HG03571 (cell line): ENCODE data around the gene PDXK.
A peak's percentile ranks its signal among the peaks of the same experiment; 100 is the strongest.

ENCODE experiments used
- ATAC-seq: cut with Tn5 transposase; IDR thresholded peaks from one replicate; pipeline ENCODE4 v1.9.1; 2021; ENCODE audit not compliant: unreplicated experiment

Gene PDXK

GRCh38 chr21:43778469-43779335 lies 59.8 kb downstream of the PDXK start:
- ATAC-seq = no peak

DNA sequence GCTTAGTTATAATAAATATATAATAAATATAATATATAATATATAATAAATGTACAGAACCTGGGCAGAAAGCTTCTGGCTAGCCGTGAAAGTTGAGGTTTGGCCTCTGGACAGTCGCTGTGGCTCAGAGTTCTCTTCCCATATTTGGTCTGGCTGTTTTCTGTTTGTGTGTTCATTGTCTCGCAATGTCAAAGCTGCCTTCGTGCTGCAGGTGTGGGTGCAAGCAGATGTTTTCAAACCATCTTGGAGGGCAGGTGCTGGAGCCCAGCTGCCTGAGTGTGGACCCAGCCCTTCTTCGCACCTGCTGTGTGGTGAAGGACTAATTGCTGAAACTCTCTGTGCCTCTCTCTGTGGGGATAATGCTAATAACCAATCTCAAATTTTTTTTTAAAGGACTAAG lies 60.7 kb downstream of the PDXK start:
- ATAC-seq = no peak

- ATAC-seq = no peak
These were observed 62.9 kb downstream of the PDXK start for GRCh38 chr21:43781846-43782245.

DNA sequence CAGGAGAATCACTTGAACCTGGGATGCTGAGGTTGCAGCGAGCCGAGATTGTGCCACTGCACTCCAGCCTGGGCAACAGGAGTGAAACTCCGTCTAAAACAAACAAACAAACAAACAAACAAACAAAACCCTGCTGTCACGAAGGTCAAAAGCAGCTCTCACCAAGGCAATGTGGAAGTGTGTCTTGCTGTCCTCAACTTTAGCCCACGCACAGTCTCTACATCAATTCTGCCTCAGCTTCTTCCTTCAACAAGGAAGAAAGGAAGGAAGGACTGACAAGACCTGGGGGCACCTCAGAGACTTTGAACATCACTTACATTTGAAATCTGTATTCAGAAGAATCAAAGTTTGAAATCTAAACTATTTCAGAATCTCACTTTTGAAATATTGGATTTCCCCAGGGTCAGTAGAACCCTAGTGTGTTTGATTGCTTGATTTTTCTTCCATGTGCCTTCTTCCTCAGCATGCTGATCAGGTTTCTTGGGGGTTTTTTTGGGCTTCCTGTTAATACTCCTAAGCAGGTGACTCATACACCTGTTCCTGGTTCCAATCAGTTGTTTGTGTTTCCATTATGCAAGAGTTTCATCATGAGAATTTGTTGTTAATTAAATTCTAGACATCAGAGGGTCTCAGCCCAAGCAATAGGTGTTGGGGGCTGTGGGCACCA lies 63.6 kb downstream of the PDXK start:
- no peak for ATAC-seq

- no peak for ATAC-seq
These were observed 64.3 kb downstream of the PDXK start for GRCh38 chr21:43783098-43783700.

DNA sequence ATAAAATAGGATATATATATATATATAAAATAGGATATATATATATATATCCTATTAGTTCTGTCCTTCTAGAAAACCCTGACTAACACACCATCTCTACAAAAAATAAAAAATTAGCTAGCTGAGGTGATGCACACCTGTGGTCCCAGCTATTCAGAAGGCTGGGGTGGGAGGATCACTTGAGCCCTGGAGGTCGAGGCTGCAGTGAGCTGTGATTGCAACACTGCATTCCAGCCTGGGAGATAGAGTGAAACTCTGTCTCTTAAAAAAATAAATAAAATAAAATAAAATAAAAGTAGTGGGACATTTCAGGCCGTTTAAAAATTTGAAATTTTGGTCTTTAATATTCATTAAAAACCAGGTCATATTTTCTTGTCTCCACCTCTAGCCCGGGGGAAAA lies 66.2 kb downstream of the PDXK start:
- ATAC-seq = no peak

GRCh38 chr21:43786300-43786806 lies 67.4 kb downstream of the PDXK start:
- no peak for ATAC-seq

GRCh38 chr21:43786807-43787440 lies 68.0 kb downstream of the PDXK start:
- no peak for ATAC-seq

DNA sequence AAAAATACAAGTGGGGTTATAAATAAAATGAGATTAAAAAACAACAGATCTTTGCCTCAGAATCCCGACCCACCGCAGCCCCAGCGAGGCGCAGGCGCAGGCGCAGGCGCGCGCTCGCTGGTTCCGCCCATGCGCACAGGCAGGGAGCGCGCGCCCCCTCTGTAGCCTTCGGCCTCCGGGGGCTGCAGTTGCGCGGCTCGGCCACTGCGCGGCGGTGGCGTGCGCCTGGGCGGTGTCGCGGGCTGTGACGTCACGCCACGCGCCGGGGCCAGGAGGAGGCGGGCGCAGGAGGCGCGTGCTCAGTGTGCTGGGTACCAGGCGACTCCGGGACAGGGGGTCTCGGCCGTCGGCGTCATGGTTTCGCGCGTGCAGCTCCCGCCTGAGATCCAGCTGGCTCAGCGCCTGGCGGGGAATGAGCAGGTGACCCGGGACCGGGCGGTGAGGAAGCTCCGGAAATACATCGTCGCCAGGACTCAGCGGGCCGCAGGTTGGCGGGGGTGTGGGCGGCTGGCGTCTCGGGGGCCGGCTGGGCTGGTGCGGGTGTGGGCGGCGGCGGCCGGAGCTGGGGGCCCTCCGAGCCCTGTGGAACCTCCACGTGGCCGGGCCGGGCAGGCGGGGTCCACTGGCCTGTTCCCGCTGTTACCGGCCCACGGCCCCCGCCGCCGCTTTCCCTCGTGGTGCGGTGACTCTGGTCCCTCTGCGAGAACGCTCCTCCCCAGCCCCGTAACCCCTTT lies 70.5 kb downstream of the PDXK start, which contains the start of gene RRP1:
Gene RRP1 (plus strand): TSS at position 302 of the 734 bp plus-strand sequence. CDS start 53 bp downstream, at position 355.
- peak; percentile 77 for ATAC-seq

GRCh38 chr21:43790010-43790524 lies 71.1 kb downstream of the PDXK start:
- no peak for ATAC-seq

- ATAC-seq = no peak
These were observed 73.5 kb downstream of the PDXK start for GRCh38 chr21:43792406-43792805.

- ATAC-seq = no peak
These were observed 74.3 kb downstream of the PDXK start for GRCh38 chr21:43793243-43793642.

DNA sequence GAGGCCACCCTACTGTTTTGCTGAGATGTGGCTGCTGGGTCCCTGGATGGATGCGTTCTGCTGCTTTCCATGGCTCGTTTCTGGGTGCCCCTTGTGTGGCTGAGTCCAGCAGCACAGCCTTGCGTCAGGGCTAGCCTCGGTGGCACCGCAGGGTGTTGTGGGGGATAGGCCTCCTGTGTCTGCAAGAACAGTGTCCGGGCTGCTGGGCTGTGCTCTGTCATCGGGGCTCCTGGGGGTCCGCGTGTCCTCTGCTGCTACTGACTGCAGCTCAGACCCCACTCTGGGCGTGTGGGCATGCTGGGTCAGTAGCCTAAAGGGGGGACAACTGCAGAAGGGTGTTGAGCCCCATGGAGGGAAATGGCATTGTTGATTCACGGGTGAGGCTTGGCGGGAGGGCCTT lies 75.4 kb downstream of the PDXK start:
- ATAC-seq = no peak

DNA sequence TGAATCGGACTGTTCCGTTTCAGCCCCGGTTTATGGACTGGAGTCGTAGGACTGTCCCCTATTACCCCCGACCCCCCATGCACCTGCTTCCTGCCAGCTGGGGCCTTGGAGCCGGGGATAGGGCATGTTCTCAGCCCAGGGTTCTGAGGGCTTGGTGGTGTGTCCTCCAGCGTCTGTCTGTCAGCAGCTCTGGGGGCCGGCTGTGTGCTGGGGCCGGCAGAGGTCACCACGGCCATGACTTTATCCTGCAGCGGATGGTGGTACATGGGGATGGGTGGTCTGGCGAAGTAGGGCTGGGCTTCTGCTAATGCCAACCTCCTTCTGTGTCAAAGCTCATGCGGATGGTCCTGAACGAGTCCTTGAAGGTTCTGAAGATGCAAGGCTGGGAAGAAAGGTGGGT lies 75.9 kb downstream of the PDXK start:
- ATAC-seq = no peak

- no peak for ATAC-seq
These were observed 78.5 kb downstream of the PDXK start for GRCh38 chr21:43797415-43797814.

DNA sequence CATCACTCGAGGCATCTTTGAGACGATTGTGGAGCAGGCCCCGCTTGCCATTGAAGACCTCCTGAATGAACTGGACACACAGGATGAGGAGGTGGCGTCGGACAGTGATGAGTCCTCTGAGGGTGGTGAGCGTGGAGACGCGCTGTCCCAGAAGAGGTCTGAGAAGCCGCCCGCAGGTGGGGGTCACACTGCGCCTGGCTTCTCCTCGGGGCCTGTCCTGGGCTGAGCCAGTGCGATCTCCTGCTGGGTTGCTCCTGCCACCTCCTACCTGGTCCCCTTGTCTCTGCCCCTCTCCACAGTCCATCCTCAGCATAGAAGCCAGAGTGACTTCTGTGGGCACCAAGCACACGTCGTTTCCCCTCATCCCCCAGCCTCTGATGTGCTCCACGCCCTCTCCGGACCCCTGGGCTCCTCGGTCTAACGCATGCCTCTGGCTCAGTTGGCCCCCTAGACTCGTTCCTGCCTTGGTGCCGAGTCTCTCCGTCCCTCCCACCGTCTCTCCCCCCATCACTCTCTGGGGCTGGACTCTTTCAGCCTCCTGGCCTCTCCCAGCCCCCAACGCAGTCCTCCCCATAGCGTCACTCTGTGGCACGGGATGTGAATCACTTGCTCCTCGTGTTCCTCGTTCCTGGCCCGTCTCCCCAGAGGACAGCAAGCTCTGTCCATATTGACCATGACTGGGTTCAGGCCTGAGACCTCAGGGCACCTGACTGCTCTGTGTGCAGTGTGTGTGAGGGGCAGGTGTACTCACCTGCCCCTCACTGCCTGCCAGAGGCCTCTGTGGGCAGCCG lies 79.2 kb downstream of the PDXK start:
- no peak for ATAC-seq

DNA sequence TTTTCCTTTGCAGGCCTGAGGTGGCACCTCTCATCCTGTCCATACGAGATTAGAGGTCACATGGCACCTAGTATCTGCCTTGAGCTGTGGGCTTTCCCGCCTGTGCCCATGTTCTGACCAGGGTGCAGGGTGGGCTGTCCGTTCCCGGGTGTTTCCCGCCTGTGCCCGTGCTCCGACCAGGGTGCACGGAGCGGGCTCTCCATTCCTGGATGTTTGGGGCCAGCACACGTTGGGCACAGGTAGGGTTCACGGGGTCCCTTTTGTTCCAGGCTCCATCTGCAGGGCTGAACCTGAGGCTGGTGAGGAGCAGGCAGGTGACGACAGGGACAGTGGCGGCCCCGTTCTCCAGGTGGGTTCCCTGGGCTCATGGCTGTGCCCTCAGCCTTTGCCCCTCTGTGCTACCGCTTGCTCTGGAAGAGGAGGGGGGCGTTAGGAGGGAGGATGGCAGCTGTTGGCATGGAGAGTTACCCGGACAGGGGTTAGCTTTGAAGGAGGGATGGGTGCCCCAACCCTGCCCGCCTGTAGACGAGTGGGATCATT lies 80.4 kb downstream of the PDXK start:
- ATAC-seq = no peak

GRCh38 chr21:43800124-43800523 lies 81.2 kb downstream of the PDXK start:
- no peak for ATAC-seq

DNA sequence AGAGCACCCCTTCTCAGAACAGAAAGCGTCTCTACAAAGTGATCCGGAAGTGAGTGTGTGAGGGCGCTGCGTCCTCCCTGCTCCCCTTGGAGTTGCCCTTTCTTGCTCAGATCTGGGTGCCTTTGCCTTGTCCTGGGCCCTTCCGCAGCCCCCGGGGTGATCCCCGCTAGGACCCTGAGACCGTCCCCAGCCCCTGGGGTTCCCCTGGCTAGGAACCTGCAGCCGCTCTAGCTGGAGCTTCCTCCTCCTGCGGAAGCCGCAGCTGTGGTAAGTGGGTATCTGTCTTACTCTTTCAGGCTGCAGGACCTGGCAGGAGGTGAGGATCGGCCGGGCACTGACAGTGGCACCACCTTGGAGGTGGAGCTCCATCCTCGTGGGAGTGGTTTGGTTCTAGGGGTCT lies 81.6 kb downstream of the PDXK start:
- ATAC-seq = no peak
